Endometrial microvascular endothelial cells (primary cell): ENCODE measurements around the gene SLC24A4. TPM values are rescaled to one million over a fixed set of nuclear protein-coding genes. Genes with fewer than 3 reads are reported as not detected.

Experiments
- in situ Hi-C: cut with HindIII; loops from 2 replicates; pipeline ENCODE4 v1.10.0; 2017; ENCODE audit warnings: low sequenced_read_pairs, low pct_unique_long_range_greater_than_20kb; ENCODE audit errors: inconsistent ontology term
- total RNA-seq: library from RNA; depleted of rRNA; stranded (reverse); fragments of >200 nt; gene quantifications from one replicate; pipeline ENCODE4 v1.2.3, GENCODE V29; 2015; ENCODE audit errors: inconsistent ontology term

SLC24A4 gene
- total RNA-seq, 1 donor from 2014 or later: not detected

DNA sequence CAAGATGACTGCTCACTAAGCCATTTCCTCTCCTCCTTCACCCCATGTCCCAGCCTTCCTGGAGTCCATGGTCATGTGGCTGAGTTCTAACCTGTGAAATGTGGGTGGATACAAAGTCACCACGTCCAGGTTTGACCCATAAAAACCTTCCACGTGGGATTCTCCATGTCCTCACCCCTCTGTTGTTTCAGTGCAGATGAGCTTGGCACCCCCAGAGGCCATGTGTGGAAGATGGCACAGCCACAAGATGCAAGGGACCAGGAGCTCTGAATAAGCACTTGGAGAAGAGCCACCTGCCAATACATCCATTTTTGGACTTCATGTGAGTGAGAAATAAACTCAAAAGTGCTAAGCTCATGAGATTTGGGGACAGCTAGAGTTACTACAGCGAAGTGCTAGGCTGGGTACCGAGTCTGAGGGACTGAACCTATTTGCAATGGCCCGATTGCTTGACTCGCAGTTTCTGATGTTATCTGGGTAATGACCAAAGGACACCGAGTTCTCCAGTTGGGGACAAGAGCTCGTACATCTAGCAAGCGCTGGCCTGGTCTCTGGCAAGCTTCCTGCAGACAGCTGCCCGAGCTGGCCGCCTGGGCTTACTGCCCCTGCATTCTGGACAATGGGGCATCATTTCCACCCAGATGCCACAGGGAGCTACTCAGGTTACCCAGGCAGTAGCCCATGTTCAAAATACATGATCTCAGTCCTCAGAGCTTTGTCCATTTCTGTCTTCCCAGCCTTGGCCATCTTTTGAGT, 7.7 kb upstream of the SLC24A4 start:
- in situ Hi-C loops: no loop called here

DNA sequence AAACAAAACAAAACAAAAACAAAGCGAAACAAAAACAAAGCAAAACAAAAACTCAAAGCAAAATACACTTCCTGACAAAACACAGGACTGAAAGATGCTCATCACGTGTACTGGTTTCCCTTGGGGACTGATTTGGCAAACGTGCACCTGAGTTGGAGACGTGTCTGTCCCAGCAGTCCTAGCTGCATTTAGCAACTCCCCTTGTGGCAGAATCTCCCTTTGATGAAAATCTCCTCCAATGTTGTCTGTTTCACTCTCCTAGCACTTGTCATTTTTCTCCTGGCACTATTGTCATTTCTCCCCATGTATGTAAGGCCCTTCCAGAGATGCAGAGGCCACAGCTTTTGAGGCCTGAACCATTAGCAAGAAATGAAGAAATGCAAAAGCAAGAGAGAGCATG, 6.8 kb upstream of the SLC24A4 start:
- in situ Hi-C loops: no loop called here

DNA sequence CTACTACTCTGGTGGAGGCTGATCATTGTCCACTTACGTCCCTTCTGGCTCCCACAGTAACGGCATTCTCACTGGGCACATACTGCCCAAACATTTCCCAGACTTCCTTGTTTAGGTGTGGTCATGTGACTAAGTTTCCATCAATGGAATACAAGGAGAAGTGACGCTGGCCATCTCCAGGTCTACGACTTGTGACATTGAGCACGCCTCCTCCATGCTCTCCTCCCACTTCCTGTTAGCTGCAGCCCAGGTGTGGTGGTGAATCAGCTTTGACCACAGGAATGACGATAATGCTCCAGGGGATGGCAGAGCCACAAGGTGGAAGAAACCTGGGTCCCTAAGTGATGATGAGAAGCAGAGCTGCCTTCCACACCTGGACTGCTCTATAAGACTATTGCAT, 6.0 kb upstream of the SLC24A4 start:
- in situ Hi-C loops: no loop called here

DNA sequence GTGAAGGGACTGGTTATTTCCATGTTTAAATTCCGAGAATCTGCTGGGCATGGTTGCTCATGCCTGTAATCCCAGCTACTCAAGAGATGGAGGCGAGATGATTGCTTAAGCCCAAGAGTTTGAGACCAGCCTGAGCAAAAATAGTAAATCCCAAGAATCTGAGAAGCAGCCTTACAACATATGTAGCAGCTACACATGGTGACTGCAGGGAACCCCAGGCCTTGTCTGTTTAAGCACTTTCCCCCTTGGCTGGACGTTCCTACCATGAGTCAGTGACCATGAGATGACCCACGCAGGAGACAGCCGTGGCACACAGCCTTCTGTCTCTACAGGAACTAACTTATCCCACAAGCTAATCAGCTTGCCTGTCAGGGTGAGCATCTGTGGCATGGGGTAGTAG, 5.5 kb upstream of the SLC24A4 start:
- in situ Hi-C loops: no loop called here

DNA sequence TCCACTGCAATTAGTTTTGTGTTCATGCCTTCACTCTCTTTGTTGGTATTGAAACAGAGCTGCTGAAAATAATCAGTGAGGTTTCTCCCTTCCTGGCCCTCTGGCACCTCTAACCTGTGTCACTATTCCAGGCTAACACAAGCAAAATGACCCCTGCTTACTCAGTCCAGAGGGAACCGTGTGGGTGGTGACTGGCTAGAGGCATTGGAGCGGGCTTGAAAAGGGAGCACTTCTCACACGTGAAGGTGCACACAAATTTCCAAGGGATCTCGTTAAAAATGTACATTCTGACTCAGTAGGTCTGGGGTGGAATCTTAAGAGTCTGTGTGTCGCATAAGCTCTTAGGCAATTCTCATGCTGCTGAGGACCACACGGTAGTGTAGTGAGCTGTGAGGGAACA, 1.3 kb upstream of the SLC24A4 start:
- in situ Hi-C loops: no loop called here

DNA sequence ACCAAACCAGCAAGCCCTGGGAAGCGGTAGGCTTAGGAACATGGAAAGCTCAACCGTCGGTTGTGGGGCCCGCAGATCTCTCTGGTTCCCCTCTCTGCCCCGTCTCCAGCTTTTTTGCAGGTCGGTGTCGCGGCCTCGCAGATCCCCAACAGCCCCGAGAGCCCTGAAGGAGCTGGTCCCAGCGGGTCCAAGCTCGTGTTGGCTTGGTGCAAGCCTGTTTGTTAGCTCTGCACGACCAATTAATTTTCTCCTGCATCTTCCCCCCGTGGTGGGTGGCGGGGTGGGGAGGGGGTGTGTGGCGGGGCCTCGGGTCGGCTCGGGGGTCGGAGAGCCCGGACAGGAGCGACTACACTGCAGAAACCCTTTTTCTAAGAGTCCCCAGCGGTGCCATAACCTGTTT, 449 bp upstream of the SLC24A4 start:
- in situ Hi-C loops: no loop called here

DNA sequence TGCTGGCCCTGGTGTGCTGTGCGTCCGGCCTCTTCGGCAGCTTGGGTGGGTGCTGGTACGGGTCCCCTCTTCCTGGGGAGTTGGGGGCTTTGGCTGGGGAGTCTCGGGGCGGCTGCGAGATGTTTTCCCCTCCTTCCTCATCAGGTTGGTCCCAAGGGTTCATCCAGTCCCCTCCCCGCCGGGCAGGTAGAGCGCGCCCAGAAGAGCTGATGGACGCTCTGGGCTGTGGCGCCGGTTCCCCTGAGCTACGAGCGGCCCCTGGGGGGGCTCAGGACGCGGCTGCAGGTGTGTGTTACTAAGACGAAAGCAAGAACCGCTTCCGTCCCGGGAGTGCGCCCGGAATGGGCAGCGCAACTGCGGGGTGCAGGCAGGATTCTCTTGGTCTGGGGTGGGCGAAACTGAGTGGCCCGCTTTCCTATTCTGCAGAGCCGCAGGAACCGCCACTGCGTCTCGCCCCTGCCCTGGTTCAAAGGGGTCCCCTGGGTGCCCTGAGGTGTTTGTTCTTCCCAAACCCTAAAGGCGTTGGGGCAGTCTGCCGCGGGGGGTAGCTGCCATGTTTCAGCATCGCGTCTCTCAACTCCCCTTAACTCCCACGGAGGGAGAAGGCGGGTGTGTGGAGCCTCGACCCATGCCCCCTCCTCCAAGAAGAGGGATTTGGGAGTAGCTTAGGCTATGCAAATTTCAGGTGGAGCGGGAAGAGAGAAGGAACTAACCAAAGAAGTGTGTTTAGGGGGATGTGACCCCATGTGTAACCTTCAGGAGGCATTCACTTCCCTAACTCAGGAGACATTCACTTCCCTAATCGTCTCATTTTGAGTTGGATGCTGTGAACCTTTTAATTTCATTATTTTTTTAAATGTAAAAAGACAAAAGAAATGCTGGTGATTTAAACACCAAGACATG, 1.2 kb downstream of the SLC24A4 start:
- in situ Hi-C loops: no loop called here

DNA sequence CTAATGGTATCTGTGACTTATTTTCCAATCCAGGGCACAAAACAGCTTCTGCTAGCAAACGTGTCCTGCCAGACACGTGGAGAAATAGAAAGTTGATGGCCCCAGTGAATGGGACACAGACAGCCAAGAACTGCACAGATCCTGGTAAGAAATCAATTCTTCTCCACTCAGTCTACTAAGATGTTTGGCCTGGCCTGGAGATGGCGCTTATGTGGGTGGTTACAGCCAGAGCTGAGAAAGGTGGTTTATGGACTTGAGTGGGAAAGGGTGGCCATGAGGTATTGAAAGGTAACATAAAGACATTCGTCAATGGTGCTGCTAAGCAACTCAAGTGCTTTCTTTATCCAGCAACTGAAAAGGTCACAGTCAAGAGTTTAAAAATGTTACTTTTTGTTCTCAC, 2.9 kb downstream of the SLC24A4 start:
- in situ Hi-C loops: no loop called here

DNA sequence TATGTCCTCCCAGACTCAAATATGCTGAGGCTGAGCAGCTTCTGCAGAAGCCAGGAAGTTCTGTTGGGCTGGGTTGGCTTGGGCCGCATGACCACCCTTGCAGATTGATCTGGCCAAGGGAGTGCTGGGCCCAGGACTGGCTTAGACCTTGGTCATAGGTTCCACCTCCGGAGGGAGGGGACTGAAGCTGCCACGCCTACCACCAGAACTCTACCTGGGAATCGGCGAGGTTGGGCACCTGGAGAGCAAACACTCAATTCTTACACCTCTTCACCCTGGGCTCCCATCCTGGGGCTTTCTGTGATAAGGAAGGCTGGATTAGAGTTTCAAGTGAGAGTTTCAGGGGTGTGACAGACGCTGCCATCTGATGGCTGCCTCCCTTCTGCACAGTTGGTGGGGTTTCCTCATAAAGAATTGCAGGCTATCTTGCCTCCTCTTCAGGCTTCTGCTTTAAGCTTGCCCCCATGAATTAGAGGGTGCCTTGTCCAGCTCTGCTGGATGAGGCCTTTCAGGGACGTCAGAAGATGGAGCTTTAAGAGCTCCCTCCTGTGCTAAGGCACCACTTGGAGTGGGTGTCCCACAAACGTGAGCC, 5.8 kb downstream of the SLC24A4 start:
- in situ Hi-C loops: no loop called here

DNA sequence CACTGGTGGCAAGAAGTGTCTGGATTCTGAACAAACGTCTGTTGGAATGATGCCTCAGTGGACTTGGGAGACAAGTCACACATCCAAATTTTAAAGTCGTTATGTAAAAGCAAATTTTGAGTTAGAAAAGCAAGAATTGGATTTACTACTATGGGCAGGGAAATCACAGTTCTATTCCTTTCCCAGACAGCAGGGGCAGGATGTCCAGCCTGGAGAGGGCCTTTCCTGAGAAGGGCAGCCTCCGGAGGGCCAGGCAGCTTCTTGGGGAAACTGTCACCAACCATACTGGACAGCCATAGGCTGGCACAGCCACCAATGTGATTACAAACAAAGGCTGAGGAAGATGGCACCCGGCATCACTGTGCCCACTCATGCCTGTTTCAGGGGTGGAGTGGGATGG, 11.1 kb downstream of the SLC24A4 start:
- in situ Hi-C loops: no loop called here

DNA sequence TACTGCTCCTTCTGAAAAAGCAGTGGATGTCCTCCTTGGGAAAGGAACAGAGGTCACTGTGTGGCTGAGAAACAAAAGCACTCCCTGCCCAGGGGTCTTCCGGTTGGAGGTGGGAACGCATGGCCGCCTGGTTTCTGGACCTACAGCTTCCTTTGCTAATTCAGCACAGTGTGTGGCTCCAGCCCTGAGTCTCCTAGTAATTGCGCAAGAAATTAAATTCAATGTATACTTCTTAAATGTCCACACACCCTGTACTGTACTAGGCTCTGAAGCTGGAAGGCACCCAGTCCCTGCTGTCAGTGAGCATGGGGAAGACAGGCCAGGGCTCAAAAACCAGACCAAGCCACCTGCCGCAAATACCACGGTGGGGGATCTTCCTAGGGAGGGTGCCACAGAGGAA, 13.4 kb downstream of the SLC24A4 start:
- in situ Hi-C loops: no loop called here

DNA sequence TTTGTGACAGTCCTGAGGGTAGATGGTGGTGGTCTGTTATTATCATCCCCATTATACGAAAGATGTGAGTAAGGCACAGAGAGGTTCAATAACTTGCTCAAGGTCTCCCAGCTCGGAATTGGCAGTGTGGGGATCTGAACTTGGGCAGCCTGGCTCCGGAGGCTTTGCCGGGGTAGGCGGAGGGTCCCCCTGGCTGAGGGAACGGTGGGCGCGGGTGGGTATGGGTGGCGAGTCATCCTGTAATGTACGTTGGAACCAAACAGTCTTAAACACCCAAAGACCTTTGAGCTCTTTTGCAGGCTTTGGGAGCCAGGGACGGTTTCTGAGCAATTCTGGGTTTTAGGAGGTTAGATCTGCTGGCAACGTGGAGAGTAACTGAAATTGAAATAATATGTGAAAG, 16.5 kb downstream of the SLC24A4 start:
- in situ Hi-C loops: no loop called here

DNA sequence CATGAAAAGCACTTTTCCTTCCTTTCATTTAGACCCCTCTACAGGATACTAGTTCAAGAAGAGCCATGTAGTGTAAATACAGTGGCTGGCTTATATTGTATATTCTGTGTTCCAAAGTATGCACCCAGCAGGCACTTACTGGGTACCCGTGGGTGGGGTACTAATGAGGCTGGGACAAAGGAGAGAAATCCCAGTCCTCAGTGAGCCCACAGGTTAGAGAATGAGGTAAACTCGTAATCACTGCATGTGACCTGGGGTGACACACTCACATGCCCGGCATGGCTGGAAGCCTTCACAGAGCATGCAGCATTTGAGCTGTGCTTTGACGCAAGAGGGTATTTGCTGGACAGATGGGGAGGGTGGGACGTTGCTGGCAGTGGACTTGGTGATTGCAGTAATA, 17.1 kb downstream of the SLC24A4 start:
- in situ Hi-C loops: no loop called here

DNA sequence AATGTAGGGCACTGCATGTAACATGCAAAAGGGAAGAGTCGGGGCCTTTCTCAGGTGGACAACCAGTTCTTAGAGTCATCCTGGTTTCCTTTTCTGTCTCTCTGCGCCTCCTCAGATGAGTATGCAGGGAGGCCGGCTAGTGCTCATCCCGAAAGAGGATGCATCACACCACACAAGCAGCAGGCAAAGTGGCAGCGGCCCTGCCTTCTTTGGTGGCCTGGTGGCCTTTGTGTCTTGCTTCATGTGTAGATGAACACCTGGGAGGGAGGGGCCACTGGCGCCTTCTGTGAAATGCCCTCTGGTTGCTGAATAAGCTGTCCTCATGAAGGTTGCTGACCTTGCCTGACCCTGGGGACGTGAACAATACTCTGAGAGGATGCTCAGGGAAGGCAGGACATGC, 18.0 kb downstream of the SLC24A4 start:
- in situ Hi-C loops: no loop called here

DNA sequence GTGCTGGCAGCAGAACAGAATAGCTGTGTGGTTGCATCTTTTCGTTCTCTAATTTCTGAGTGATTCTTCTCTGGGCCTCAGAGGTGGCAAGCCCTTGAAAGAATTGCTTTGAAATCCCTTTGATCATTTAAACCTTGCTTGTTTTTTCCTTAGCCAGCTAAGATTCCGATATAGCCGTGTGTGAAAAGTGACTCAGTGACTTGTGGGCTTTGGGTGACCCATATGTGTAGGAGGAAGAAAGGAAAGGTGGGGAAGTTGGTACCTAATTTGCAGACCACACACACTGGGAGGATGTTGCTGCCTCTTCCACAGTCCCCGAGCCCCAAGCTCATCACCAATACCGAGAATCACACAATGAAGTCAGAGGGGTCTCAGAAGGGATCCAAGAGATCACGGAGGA, 18.8 kb downstream of the SLC24A4 start:
- in situ Hi-C loops: no loop called here

DNA sequence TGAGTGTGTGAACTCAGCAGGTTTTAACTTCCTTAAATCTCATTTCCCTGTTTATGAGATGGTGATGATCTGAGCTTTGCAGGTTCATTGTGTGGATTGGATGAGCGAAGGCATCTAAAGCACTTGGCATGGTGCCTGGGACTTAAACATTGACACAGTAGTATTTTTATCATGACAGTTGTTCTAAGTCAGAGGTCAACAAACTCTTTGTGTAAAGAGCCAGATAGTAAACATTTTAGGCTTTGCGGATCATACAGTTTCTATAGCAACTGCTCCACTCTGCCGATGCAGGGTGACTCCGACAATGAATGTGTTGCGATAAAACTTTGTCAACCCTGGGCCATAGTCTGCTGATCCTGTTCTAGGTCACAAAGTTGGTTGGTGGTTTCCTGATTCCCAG, 25.2 kb downstream of the SLC24A4 start:
- in situ Hi-C loops: no loop called here

DNA sequence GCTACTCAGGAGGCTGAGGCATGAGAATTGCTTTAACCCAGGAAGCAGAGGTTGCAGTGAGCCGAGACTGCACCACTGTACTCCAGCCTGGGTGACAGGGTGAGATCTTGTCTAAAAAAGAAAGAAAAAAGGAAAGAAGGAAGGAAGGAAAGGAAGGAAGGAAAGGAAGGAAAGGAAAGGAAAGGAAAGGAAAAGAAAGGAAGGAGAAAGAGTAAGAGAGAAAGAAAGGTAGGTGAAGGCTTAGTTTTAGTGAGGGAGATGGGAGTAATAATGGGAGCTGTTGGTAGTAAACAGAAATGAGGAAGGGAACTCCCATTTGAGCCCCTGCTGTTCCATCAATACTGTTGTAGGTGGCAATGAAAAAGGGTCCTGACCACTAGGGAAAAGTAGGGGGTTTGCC, 28.8 kb downstream of the SLC24A4 start:
- in situ Hi-C loops: no loop called here

DNA sequence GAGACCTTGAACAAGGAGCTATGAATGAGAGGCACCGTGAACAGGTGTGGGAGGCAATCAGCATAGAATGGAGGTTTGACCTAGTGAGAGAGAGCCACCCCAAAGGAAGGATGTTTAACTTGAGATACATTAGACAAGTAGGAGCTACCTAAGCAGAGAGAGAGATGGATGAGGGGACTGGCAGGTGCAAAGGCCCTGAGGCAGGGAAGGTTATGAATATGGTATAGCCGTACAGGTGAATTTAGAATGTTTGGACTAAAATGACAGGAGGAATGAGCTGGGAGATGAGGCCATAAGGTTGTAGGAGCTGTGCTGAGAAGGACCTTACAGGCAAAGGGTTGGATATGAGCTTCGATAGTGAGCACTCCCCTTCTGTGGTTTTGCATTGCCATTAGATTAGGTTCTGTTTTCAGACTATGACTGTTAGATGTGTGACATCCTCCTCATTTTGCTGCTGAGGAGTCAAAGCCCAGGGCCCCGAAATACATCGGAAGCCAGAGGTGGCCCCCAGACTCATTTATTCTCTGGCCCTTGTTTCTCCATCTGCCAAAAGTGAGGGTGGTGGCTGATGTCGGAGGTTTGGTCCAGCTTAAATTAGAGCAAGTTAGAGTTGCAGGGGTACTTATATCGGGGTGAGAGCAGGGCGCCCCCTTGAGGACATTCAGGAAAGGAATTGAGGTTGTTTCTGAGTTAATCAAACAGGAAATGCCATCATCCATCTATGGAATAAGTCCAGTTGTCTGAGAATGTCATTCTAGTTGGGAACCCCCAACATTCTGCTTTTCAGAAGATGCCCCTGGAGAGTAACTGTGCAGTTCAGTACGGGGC, 29.4 kb downstream of the SLC24A4 start:
- in situ Hi-C loops: no loop called here

DNA sequence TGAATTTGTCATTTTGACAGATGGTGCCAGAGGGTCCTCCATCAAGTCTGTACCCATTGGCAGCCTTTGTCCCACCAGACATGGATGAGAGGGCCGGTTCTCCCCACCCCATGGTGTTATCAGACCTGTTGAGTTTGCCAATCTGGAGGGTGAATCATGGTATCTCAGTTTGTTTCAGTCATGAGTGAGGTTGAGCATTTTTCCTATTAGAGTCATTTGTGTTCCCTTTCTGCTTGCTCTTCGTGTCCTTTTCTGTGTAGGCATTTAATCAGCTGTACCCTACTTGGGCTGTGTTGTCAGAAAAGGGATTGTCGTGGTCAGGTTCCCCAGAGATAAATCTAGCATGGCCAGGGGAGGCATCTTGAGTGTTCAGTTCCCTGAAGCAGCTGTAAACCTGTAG, 30.5 kb downstream of the SLC24A4 start:
- in situ Hi-C loops: no loop called here
